Gastrocnemius medialis (tissue), 4 donors: ENCODE results near the gene FBRSL1.

ENCODE experiments used
- POLR2A ChIP-seq, 2 donors: fragments of 450-650 bp; IDR thresholded peaks; one replicate each; pipeline ENCODE4 v1.6.1; 2017; ENCODE audit warnings: antibody characterized with exemption in 2 of 2, mild to moderate bottlenecking in 2 of 2, moderate library complexity in 2 of 2
- TF ChIP-seq, protein P1 (sequence below), 5 experiments: fragments of 450-650 bp in 3 of 5; fragments of 200-600 bp in 2 of 5; sonication (generic) in 2 of 5; IDR thresholded peaks in 4 of 5; conservative IDR thresholded peaks in 1 of 5; 1 replicate in 4 of 5; 2 replicates in 1 of 5; pipeline ENCODE4 v1.5.1; 2016 to 2019; ENCODE audit warnings: antibody characterized with exemption in 5 of 5, mild to moderate bottlenecking in 3 of 5, moderate library complexity in 3 of 5

DNA sequence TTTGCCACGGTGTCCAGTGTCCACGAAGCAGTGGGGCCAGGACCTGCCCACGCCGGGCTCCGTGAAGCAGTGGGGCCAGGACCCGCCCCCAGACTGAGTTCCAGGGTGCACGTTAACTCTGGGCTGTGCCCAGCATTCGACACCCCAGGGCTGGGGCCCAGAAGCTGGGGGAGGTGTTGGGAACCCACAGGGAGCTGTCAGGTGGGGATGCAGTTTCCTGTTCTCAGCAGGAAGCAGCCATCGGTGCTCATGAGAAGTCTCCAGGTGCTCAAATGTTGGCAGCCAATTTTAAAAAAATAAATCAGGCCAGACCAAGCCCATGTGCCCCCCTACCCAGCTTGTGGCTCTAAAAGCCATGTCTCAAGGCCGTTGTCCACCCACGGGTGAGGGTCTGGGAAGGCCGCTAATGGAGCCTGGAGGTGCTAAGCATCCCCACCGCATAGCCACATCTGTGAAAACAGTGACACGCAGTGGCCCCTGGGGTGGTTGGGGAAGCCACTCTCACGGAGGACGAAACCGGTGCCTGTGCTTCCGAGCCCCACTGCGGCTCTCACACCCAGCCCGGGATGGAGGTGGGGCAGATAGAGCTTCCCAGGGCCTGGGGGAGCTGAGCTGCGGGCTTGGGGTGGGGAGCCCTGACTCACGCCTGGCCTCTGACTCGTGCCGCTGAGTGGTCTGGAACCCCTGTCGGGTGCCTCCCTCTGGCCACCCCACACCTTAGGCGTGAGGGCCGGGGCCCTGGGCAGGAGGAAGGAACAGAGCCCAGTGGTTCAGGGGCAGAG lies 53.5 kb downstream of the FBRSL1 start:
- TF ChIP-seq, protein P1, sequence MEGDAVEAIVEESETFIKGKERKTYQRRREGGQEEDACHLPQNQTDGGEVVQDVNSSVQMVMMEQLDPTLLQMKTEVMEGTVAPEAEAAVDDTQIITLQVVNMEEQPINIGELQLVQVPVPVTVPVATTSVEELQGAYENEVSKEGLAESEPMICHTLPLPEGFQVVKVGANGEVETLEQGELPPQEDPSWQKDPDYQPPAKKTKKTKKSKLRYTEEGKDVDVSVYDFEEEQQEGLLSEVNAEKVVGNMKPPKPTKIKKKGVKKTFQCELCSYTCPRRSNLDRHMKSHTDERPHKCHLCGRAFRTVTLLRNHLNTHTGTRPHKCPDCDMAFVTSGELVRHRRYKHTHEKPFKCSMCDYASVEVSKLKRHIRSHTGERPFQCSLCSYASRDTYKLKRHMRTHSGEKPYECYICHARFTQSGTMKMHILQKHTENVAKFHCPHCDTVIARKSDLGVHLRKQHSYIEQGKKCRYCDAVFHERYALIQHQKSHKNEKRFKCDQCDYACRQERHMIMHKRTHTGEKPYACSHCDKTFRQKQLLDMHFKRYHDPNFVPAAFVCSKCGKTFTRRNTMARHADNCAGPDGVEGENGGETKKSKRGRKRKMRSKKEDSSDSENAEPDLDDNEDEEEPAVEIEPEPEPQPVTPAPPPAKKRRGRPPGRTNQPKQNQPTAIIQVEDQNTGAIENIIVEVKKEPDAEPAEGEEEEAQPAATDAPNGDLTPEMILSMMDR (IDR thresholded peaks at IDR 0.05 in 4 of 5, conservative IDR thresholded peaks at IDR 0.05 in 1 of 5) = no peak
- TF ChIP-seq POLR2A (IDR thresholded peaks at IDR 0.05) = no peak
